Right lobe of liver (tissue), 4 donors: Measurements from ENCODE around the gene NAB2.

Experiments
- CTCF ChIP-seq, 4 donors: fragments of 200-600 bp in 3 of 4; fragments of 450-650 bp in 1 of 4; IDR thresholded peaks; one replicate each; pipeline versions ENCODE4 v1.5.1 to v1.8.0; 2016 to 2022; ENCODE audit warnings: antibody characterized with exemption in 4 of 4, mild to moderate bottlenecking in 2 of 4
- POLR2A ChIP-seq: fragments of 450-650 bp; IDR thresholded peaks from one replicate; pipeline ENCODE4 v1.6.1; 2017; ENCODE audit warnings: antibody characterized with exemption, mild to moderate bottlenecking
- donor health status: DM: no; HTN: no; CAD: no.
- donor health status: DM: no; HTN: no; CAD: no.
- donor health status: DM: no; HTN: yes; CAD: no.

- TF ChIP-seq POLR2A (no peak), CTCF (IDR thresholded peaks at IDR 0.05) (no peak)
Measured at GRCh38 chr12:57094208-57095160, 5.6 kb downstream of the NAB2 start.
